ENCODE data around the gene BACH2. TPM values are rescaled to one million over a fixed set of nuclear protein-coding genes. Genes with fewer than 3 reads are reported as not detected.

BACH2 gene
- total and polyA plus RNA-seq, 12 donors = 0.16 to 4.7 (median 2.4) TPM

- Histone ChIP-seq H3K9me3 (no peaks in the 10 kb centered on the region), H3K4me3 (no peak overlapping the region), H3K27ac (no peak overlapping the region), H3K4me1 (peaks cover 0 to 25% (median 9%) of the 10 kb centered on the region in 9 donors), H3K27me3 (no peaks in the 10 kb centered on the region), H3K36me3 (no peaks in the 10 kb centered on the region)
- intact Hi-C loops (cut with DNase I) = no loop called here
- ATAC-seq (no peak), DNase-seq (no peak)
- WGBS, 2 donors = 81 to 85% methylated on average over 7 of the region's 7 CpGs
- no peak for TF ChIP-seq CTCF (IDR thresholded peaks at IDR 0.05)
These were observed 169.0 kb downstream of the BACH2 start for GRCh38 chr6:90127595-90127994.

GRCh38 chr6:90126839-90127238, 169.8 kb downstream of the BACH2 start:
- no peaks in the 10 kb centered on the region for H3K9me3 ChIP-seq
- no peaks in the 10 kb centered on the region for H3K36me3 ChIP-seq
- H3K4me3 ChIP-seq = no peak overlapping the region
- TF ChIP-seq CTCF (IDR thresholded peaks at IDR 0.05) = no peak
- no peaks in the 10 kb centered on the region for H3K27me3 ChIP-seq
- intact Hi-C loops (cut with DNase I) = no loop called here
- 69 to 78% methylated on average over 4 of the region's 4 CpGs for WGBS, 2 donors
- H3K4me1 ChIP-seq = peaks cover 0 to 21% (median 3%) of the 10 kb centered on the region in 9 donors
- no peak for ATAC-seq
- no peak overlapping the region for H3K27ac ChIP-seq
- no peak for DNase-seq

- no peak overlapping the region for H3K27ac ChIP-seq
- WGBS, 2 donors = 69 to 78% methylated on average over 5 of the region's 5 CpGs
- intact Hi-C loops (cut with DNase I) = no loop called here
These were observed 170.5 kb downstream of the BACH2 start for GRCh38 chr6:90126181-90126580.

GRCh38 chr6:90124874-90125510, 171.7 kb downstream of the BACH2 start:
- intact Hi-C loops (cut with DNase I) = no loop called here

More at GRCh38 chr6:90126181-90126580, 170.5 kb downstream of the BACH2 start:
- Histone ChIP-seq H3K4me3 (no peak overlapping the region), H3K27me3 (no peaks in the 10 kb centered on the region), H3K9me3 (no peaks in the 10 kb centered on the region), H3K36me3 (no peaks in the 10 kb centered on the region), H3K4me1 (peaks cover 0 to 17% (median 0%) of the 10 kb centered on the region in 9 donors)
- ATAC-seq (no peak), DNase-seq (no peak)
- TF ChIP-seq CTCF (IDR thresholded peaks at IDR 0.05) = no peak

More at GRCh38 chr6:90124874-90125510, 171.7 kb downstream of the BACH2 start:
- TF ChIP-seq CTCF (IDR thresholded peaks at IDR 0.05) = no peak
- H3K4me3 ChIP-seq = no peak overlapping the region
- ATAC-seq = no peak
- DNase-seq = no peak
- no peaks in the 10 kb centered on the region for H3K27me3 ChIP-seq
- WGBS, 2 donors = 77 to 81% methylated on average over 5 of the region's 5 CpGs
- H3K27ac ChIP-seq = no peak overlapping the region
- peaks cover 0 to 15% (median 0%) of the 10 kb centered on the region in 9 donors for H3K4me1 ChIP-seq
- no peaks in the 10 kb centered on the region for H3K9me3 ChIP-seq
- H3K36me3 ChIP-seq = no peaks in the 10 kb centered on the region

Data from heart right ventricle (tissue), 16 donors.